Smooth muscle cell (in vitro differentiated cells): ENCODE results near the gene MITF. TPM values are rescaled to one million over a fixed set of nuclear protein-coding genes. Genes with fewer than 3 reads are reported as not detected.
A peak's percentile ranks its signal among the peaks of the same experiment; 100 is the strongest.

Experiments used
- DNase-seq: peaks from one replicate; lab custom pipeline; 2025; ENCODE audit not compliant: unreplicated experiment; lab: John Stamatoyannopoulos, UW
- H2AFZ ChIP-seq: fragments of 200-600 bp; sonication (generic); 2 replicates; pipeline ENCODE4 v1.6.0; 2016; ENCODE audit warnings: antibody characterized with exemption, low read depth, mild to moderate bottlenecking
- H3F3A ChIP-seq: fragments of 200-600 bp; sonication (generic); 2 replicates; pipeline ENCODE4 v1.6.0; 2017; ENCODE audit warnings: antibody characterized with exemption, low read depth
- H3K27ac ChIP-seq: fragments of 200-600 bp; sonication (generic); 2 replicates; pipeline ENCODE4 v1.5.1; 2016; ENCODE audit warnings: low read depth, mild to moderate bottlenecking
- H3K27me3 ChIP-seq: fragments of 200-600 bp; sonication (generic); 2 replicates; pipeline ENCODE4 v1.6.1; 2016; ENCODE audit warnings: low read depth, mild to moderate bottlenecking
- H3K36me3 ChIP-seq: fragments of 200-600 bp; sonication (generic); 2 replicates; pipeline ENCODE4 v1.5.1; 2016; ENCODE audit warnings: low read depth
- H3K4me1 ChIP-seq: fragments of 200-600 bp; sonication (generic); 2 replicates; pipeline ENCODE4 v1.5.1; 2016; ENCODE audit warnings: low read depth
- H3K4me2 ChIP-seq: fragments of 200-600 bp; sonication (generic); 2 replicates; pipeline ENCODE4 v1.6.0; 2016; ENCODE audit warnings: mild to moderate bottlenecking
- H3K4me3 ChIP-seq: fragments of 200-600 bp; sonication (generic); 2 replicates; pipeline ENCODE4 v1.5.1; 2016; ENCODE audit warnings: mild to moderate bottlenecking
- H3K79me2 ChIP-seq: fragments of 200-600 bp; sonication (generic); 2 replicates; pipeline ENCODE4 v1.6.0; 2016; ENCODE audit warnings: low read depth, mild to moderate bottlenecking
- H3K9ac ChIP-seq: fragments of 200-600 bp; sonication (generic); 2 replicates; pipeline ENCODE4 v1.6.0; 2016; ENCODE audit warnings: low read depth
- H3K9me3 ChIP-seq: fragments of 200-600 bp; sonication (generic); replicated peaks from 2 replicates; pipeline ENCODE4 v1.5.1; 2016; ENCODE audit warnings: low read depth
- H4K20me1 ChIP-seq: fragments of 200-600 bp; sonication (generic); 2 replicates; pipeline ENCODE4 v1.6.0; 2016; ENCODE audit warnings: low read depth
- CTCF ChIP-seq: fragments of 200-600 bp; sonication (generic); IDR thresholded peaks from 2 replicates; pipeline ENCODE4 v1.5.1; 2017; ENCODE audit warnings: borderline replicate concordance, mild to moderate bottlenecking, antibody characterized with exemption; ENCODE audit not compliant: insufficient read depth, poor library complexity, severe bottlenecking
- whole genome bisulfite sequencing: methylation state at CpG from one replicate; pipeline ENCODE4 v1.1.7; 2016; ENCODE audit warnings: low lambda C conversion rate; 5-methylcytosine and 5-hydroxymethylcytosine counted together
- polyA plus RNA-seq: library from polyadenylated mRNA; unstranded; fragments of >200 nt; fragmentation: Nextera tagmentation; extraction: Ambion mirVana; gene quantifications from 2 replicates; pipeline ENCODE4 v1.2.1, GENCODE V29; 2016
- total RNA-seq: library from RNA; depleted of rRNA; stranded (reverse); fragments of >200 nt; gene quantifications from 2 replicates; pipeline ENCODE4 v1.2.3, GENCODE V29; 2014

MITF gene
- total and polyA plus RNA-seq, 2 experiments from 2014 or later = 2.3 to 3.1 TPM

- Histone ChIP-seq H3K9ac (no peak overlapping the region), H3K79me2 (no peaks in the 10 kb centered on the region), H3K4me1 (peaks cover 7% of the 10 kb centered on the region), H3K27ac (no peak overlapping the region), H3K4me3 (no peak overlapping the region), H3F3A (no peaks in the 10 kb centered on the region), H4K20me1 (no peaks in the 10 kb centered on the region), H3K4me2 (no peak overlapping the region), H3K9me3 (no peaks in the 10 kb centered on the region), H3K36me3 (no peaks in the 10 kb centered on the region), H2AFZ (no peak overlapping the region), H3K27me3 (no peaks in the 10 kb centered on the region)
- 97% methylated on average over 4 of the region's 4 CpGs for WGBS
- no peak for DNase-seq
- TF ChIP-seq CTCF = no peak
These were observed 66.2 kb downstream of the MITF start for GRCh38 chr3:69805491-69805890.

- H3K4me1 ChIP-seq = peaks cover 7% of the 10 kb centered on the region
- no peaks in the 10 kb centered on the region for H3F3A ChIP-seq
- no peaks in the 10 kb centered on the region for H3K9me3 ChIP-seq
- H3K9ac ChIP-seq = no peak overlapping the region
- H3K4me3 ChIP-seq = no peak overlapping the region
- peak overlapping the region; percentile 56 for H3K27ac ChIP-seq
- H4K20me1 ChIP-seq = no peaks in the 10 kb centered on the region
- no peaks in the 10 kb centered on the region for H3K79me2 ChIP-seq
- TF ChIP-seq CTCF = no peak
- DNase-seq = no peak
- WGBS = 8% methylated on average over 1 of the region's 1 CpG
- H3K27me3 ChIP-seq = no peaks in the 10 kb centered on the region
- no peaks in the 10 kb centered on the region for H3K36me3 ChIP-seq
- H2AFZ ChIP-seq = no peak overlapping the region
- peak overlapping the region; percentile 38 for H3K4me2 ChIP-seq
These were observed 67.6 kb downstream of the MITF start for GRCh38 chr3:69806735-69807438.

- no peak for DNase-seq
- Histone ChIP-seq H3K27ac (no peak overlapping the region), H3K4me3 (no peak overlapping the region), H3K4me1 (peaks cover 7% of the 10 kb centered on the region), H3F3A (no peaks in the 10 kb centered on the region), H3K4me2 (no peak overlapping the region), H2AFZ (no peak overlapping the region), H4K20me1 (no peaks in the 10 kb centered on the region), H3K27me3 (no peaks in the 10 kb centered on the region), H3K79me2 (no peaks in the 10 kb centered on the region), H3K36me3 (no peaks in the 10 kb centered on the region), H3K9ac (no peak overlapping the region), H3K9me3 (no peaks in the 10 kb centered on the region)
- WGBS = 78% methylated on average over 1 of the region's 1 CpG
- no peak for TF ChIP-seq CTCF
These were observed 68.4 kb downstream of the MITF start for GRCh38 chr3:69807674-69808073.
